Effector CD4-positive, alpha-beta T cell (primary cell): ENCODE measurements around the gene ZDHHC6.
"Not testable (repeated sequence)": the region's sequence is repeated elsewhere in the genome, so short reads cannot be mapped to it uniquely, and the experiment has no call there.

Experiments used
- DNase-seq: peaks from one replicate; pipeline ENCODE4 v3.0.0-alpha.2; 2020
- total RNA-seq: gene quantifications from one replicate; lab custom pipeline; 2026; lab: John Stamatoyannopoulos, UW

The ZDHHC6 gene, protein sequence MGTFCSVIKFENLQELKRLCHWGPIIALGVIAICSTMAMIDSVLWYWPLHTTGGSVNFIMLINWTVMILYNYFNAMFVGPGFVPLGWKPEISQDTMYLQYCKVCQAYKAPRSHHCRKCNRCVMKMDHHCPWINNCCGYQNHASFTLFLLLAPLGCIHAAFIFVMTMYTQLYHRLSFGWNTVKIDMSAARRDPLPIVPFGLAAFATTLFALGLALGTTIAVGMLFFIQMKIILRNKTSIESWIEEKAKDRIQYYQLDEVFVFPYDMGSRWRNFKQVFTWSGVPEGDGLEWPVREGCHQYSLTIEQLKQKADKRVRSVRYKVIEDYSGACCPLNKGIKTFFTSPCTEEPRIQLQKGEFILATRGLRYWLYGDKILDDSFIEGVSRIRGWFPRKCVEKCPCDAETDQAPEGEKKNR
- 54.6 reads per million, percentile 70 among the genes with 10 or more reads in this experiment for total RNA-seq

GRCh38 chr10:112446855-112447619 lies at the start of gene ZDHHC6, which contains the start of gene VTI1A:
Gene ZDHHC6, minus strand, starts transcription at chr10:112446914. Its CDS starts 1,478 bp downstream, at chr10:112445436.
Gene VTI1A, plus strand, starts transcription at chr10:112447215. Its CDS starts 159 bp downstream, at chr10:112447374.
- peak; percentile 77 for DNase-seq

GRCh38 chr10:112492736-112493135 lies 46.0 kb upstream of the ZDHHC6 start:
- no peak for DNase-seq

GRCh38 chr10:112491144-112491543 lies 44.4 kb upstream of the ZDHHC6 start:
- DNase-seq, result no peak

DNA sequence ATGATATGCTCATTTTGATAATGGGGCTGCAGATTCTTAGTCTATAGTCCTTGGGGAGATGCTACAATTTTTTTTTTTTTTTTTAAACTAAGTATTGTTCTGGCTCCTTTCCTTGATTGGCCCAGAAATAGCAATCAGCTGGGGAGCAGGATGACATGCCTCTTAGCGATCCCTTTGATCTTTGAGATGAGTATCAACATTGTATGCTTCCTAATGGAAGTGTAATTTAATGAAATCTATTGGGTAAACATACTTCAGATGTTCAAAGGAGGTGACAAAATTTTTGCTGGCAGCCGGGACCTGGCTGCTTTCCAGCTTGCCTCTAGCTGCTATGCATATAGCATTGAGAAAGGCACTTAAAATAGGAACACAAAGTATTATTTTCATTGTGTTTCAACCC lies 43.8 kb upstream of the ZDHHC6 start:
- DNase-seq, result no peak

GRCh38 chr10:112487964-112488363 lies 41.2 kb upstream of the ZDHHC6 start:
- no peak for DNase-seq

DNA sequence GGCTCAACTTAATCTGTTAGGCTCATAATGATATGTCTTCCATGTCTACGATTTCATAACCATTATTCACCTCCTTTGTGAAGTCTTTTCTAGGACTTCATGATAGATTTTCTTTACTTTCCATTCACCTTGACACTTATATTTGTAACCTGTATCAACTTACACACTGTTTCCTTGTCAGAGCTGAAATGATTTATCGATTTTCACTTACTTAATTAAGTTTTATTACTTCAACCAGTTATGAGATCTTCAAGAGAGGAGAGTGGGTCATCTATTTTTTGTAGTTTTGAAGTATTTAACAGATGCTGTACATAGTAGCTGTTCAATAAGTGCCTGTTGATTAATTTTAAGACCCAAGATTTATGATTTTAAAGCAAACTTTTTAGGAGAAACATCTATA lies 37.7 kb upstream of the ZDHHC6 start:
- no peak for DNase-seq

- no peak for DNase-seq
Observed at GRCh38 chr10:112481602-112482001, 34.9 kb upstream of the ZDHHC6 start.

GRCh38 chr10:112475575-112476218 lies 29.0 kb upstream of the ZDHHC6 start:
- no peak for DNase-seq

GRCh38 chr10:112471878-112472487 lies 25.3 kb upstream of the ZDHHC6 start:
- no peak for DNase-seq

- no peak for DNase-seq
Observed at GRCh38 chr10:112467541-112468075, 20.9 kb upstream of the ZDHHC6 start.

DNA sequence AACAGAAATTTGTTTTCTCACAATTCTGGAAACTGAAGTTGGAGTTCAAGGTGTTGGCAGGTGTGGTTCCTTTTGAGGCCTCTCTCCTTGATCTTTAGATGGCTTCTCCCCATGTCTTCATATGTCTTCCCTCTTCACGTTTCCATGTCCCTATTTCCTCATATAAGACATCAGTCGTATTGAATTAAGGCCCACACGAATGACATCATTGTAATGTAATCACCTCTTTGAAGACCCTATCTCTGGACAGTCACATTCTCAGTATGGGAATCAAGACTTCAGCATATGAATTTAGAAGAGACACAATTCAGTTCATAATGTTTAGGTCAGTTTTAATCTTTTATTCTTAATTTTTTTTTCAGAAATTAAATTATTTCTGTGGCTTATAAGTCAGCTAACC lies 20.1 kb upstream of the ZDHHC6 start:
- DNase-seq, result no peak

DNA sequence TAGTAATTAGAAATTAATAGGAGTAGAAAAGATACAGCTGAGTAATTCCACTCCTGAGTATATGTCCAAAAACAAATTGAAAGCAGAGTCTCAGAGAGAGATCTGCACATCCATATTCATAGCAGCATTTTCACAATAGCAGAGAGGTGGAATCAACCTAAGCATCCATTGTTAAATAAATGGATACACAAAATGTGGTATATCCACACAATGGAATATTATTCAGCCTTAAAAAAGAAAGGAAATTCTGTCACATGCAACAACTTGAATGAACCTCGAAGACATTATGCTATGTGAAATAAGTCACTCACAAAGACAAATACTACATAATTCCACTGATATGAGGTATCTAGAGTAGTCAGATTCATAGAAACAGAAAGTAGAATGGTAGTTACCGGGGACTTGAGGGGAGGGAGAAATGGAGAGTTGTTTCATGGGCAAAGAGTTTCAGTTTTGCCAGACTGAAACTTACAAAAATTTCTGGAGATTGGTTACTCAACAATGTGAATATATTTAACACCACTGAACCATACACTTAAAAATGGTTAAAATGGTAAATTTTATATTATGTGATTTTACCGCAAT lies 18.7 kb upstream of the ZDHHC6 start:
- DNase-seq, result no peak

DNA sequence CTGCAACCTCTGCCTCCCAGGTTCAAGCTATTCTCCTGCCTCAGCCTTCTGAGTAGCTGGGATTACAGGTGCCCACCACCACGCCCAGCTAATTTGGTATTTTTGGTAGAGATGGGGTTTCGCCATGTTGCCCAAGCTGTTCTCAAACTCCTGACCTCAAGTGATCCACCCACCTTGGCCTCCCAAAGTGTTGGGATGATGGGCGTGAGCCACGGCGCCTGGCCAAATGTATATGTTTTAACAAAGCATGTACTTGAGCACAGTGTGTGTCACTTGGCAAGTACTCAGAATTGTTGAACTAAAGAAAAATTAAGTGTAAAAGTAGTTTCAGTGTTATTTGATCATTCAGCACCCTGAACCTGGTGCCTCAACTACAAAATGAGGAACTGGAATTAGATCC lies 17.4 kb upstream of the ZDHHC6 start:
- DNase-seq, result not testable (repeated sequence)

- DNase-seq, result no peak
Observed at GRCh38 chr10:112461029-112461887, 14.5 kb upstream of the ZDHHC6 start.

DNA sequence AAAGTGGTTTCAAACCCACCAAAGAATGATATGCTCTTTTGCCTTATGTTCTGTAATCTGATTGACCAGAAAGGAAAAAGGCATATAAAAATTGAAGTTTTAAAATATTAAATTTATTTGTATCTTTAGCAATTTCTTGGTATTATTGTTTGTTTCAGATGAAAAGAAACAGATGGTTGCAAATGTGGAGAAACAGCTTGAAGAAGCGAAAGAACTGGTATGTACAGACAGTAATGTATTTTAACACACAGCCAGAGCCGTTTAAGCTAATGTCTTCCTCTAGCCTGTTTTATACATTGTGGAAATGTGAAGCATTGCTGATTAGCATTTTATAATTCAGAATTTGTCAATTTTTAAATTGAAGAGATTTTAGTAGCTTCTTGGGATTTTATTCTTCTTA lies 13.7 kb upstream of the ZDHHC6 start:
- DNase-seq, result no peak

DNA sequence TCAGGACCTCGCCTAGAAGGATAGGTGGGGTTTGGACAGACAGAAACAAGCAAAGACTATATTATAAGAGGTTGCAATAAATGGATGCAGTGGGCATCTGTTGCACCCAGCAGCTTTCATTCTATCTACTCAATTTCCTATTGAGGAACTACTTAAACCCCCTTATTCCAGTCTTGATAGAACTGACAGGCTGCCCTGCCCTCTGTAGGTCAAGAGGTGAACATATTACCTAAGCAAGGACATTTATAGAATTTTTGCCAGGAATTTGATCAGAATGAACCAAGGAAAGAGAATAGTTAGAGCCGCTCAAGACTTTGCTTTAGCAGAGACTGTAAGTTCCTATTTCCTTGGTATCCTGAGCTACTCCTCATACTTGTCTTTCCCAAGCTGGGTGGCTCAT lies 9.8 kb upstream of the ZDHHC6 start:
- no peak for DNase-seq

GRCh38 chr10:112454910-112455779 lies 8.4 kb upstream of the ZDHHC6 start:
- no peak for DNase-seq

- no peak for DNase-seq
Observed at GRCh38 chr10:112448888-112449287, 2.2 kb upstream of the ZDHHC6 start.

DNA sequence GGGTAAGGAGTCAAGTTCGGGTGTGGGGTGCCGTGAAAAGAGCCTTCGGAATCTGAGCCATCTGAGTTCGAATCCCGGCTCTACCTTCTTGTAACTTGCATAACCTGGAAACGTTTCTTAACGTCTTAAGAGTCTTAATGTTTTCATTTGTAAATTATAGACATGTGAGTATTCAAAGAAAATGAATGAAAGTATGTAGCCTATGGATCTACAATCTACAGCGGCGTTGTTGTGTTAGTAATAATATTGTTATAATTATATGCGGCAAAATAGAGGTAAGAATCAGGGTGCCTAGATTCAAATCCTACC lies 860 bp upstream of the ZDHHC6 start:
- no peak for DNase-seq
